Esophagus muscularis mucosa (tissue), 3 donors: ENCODE measurements around the gene BPGM.

Experiments used
- CTCF ChIP-seq, 3 experiments: fragments of 200-600 bp in 2 of 3; fragments of 450-650 bp in 1 of 3; sonication (generic) in 2 of 3; IDR thresholded peaks; one replicate each; pipeline ENCODE4 v1.5.1; 2017 to 2019; ENCODE audit warnings: antibody characterized with exemption in 3 of 3, mild to moderate bottlenecking in 2 of 3, moderate library complexity in 1 of 3
- POLR2A ChIP-seq: fragments of 450-650 bp; IDR thresholded peaks from one replicate; pipeline ENCODE4 v1.6.1; 2017; ENCODE audit warnings: antibody characterized with exemption, moderate library complexity, mild to moderate bottlenecking, low read depth

DNA sequence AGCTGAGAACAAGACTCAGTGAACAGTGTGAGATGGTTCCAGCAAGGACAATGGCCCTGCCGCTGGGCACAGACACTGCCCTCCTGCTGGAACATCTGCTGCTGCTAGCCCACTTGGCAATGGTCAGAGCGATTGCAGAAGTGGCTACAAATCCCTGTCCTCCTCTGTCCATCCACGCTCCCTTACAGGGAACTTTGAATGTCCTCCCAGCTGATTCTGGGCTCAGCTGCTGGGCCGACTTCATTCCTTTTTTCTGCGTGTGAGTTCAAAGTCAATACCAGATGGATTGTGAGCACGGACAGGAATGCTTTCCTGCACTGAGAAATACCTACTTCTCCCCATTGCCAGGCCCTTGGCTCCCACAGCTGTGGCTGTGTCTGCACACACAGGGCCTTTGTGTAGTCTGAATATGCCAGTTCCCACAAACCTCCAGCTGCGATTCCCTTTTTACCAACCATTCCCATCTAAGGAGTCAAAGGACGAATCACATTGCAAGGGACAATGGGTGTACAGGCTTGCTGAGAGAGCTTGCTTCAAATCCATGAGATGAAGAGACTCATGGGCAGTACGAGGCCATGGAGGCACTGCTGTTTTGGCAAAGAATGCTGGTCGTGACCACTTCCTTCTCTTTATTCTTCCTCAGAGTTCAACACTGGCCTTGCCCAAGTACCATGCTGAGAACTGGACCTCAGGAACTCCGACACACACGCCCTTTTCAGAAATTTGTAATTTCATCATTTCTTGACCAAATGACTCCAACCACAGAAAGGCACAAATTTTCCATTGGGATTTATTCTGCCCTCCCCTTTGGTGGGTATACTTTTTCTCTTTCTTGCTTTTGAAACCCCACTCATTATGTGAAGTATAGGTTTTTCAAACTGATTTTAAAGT lies 44.2 kb downstream of the BPGM start:
- no peak for TF ChIP-seq CTCF (IDR thresholded peaks at IDR 0.05)
- TF ChIP-seq POLR2A: no peak
